H9 (cell line): ENCODE measurements around the gene CSRNP3. TPM values are rescaled to one million over a fixed set of nuclear protein-coding genes. Genes with fewer than 3 reads are reported as not detected.

Experiments
- DNase-seq: peaks from one replicate; pipeline ENCODE4 v3.0.0-alpha.2; 2017
- H2AFZ ChIP-seq: one replicate; pipeline ENCODE4 v1.6.1; 2013; ENCODE audit warnings: mild to moderate bottlenecking, low read length, control low read depth, moderate library complexity
- H2AK5ac ChIP-seq: 2 replicates; pipeline ENCODE4 v1.6.1; 2013; ENCODE audit warnings: low read length, control low read depth, mixed read lengths; ENCODE audit not compliant: insufficient read length
- H2BK120ac ChIP-seq: one replicate; pipeline ENCODE4 v1.6.1; 2013; ENCODE audit warnings: low read depth, mild to moderate bottlenecking, low read length, control low read depth, inconsistent platforms; ENCODE audit not compliant: poor library complexity, severe bottlenecking
- H2BK12ac ChIP-seq: 2 replicates; pipeline ENCODE4 v1.6.1; 2013; ENCODE audit warnings: low read length, control low read depth, mixed read lengths, low read depth; ENCODE audit not compliant: insufficient read length
- H2BK15ac ChIP-seq: 2 replicates; pipeline ENCODE4 v1.6.1; 2013; ENCODE audit warnings: low read depth, low read length, control low read depth
- H2BK20ac ChIP-seq: one replicate; pipeline ENCODE4 v1.6.1; 2013; ENCODE audit warnings: low read depth, mild to moderate bottlenecking, low read length, control low read depth, inconsistent platforms; ENCODE audit not compliant: poor library complexity, severe bottlenecking
- H2BK5ac ChIP-seq: 2 replicates; pipeline ENCODE4 v1.6.1; 2013; ENCODE audit warnings: low read length, control low read depth, mixed read lengths; ENCODE audit not compliant: insufficient read length
- H3K14ac ChIP-seq: 2 replicates; pipeline ENCODE4 v1.6.1; 2013; ENCODE audit warnings: low read length, control low read depth; ENCODE audit not compliant: insufficient read depth
- H3K18ac ChIP-seq: 2 replicates; pipeline ENCODE4 v1.6.1; 2013; ENCODE audit warnings: low read depth, mild to moderate bottlenecking, mixed read lengths, low read length, control low read depth; ENCODE audit not compliant: insufficient read length
- H3K23ac ChIP-seq: 2 replicates; pipeline ENCODE4 v1.6.1; 2013; ENCODE audit warnings: low read length, control low read depth, mixed read lengths, low read depth; ENCODE audit not compliant: insufficient read length
- H3K23me2 ChIP-seq: 2 replicates; pipeline ENCODE4 v1.6.1; 2013; ENCODE audit warnings: low read depth, mild to moderate bottlenecking, mixed read lengths, low read length, control low read depth; ENCODE audit not compliant: insufficient read length, poor library complexity, severe bottlenecking
- H3K27ac ChIP-seq: 2 replicates; pipeline ENCODE4 v1.5.1; 2013; ENCODE audit warnings: low read length, control low read depth, mixed read lengths, low read depth; ENCODE audit not compliant: insufficient read length
- H3K27me3 ChIP-seq: 2 replicates; pipeline ENCODE4 v1.6.1; 2013; ENCODE audit warnings: low read length, control low read depth, inconsistent platforms; ENCODE audit not compliant: insufficient read depth
- H3K4ac ChIP-seq: 2 replicates; pipeline ENCODE4 v1.6.1; 2013; ENCODE audit warnings: low read depth, mild to moderate bottlenecking, control low read depth, inconsistent platforms, low read length, moderate library complexity
- H3K4me1 ChIP-seq: 2 replicates; pipeline ENCODE4 v1.6.1; 2013; ENCODE audit warnings: low read length, control low read depth, inconsistent platforms; ENCODE audit not compliant: insufficient read depth
- H3K4me2 ChIP-seq: 2 replicates; pipeline ENCODE4 v1.6.1; 2013; ENCODE audit warnings: low read length, control low read depth, mixed read lengths; ENCODE audit not compliant: insufficient read length, insufficient read depth
- H3K56ac ChIP-seq: 2 replicates; pipeline ENCODE4 v1.6.1; 2013; ENCODE audit warnings: low read depth, mild to moderate bottlenecking, mixed read lengths, low read length, control low read depth; ENCODE audit not compliant: insufficient read length
- H3K79me1 ChIP-seq: 2 replicates; pipeline ENCODE4 v1.6.1; 2013; ENCODE audit warnings: low read depth, mild to moderate bottlenecking, moderate library complexity, low read length, control low read depth, inconsistent platforms; ENCODE audit not compliant: insufficient read depth, poor library complexity, severe bottlenecking
- H3K79me2 ChIP-seq: 2 replicates; pipeline ENCODE4 v1.6.1; 2013; ENCODE audit warnings: low read length, control low read depth, inconsistent platforms; ENCODE audit not compliant: insufficient read depth
- H3K9ac ChIP-seq: 2 replicates; pipeline ENCODE4 v1.6.1; 2013; ENCODE audit warnings: low read length, control low read depth, mixed read lengths; ENCODE audit not compliant: insufficient read length; ENCODE audit errors: extremely low read depth
- H3K9me3 ChIP-seq: one replicate; pipeline ENCODE4 v1.6.1; 2013; ENCODE audit warnings: low read depth, low read length, inconsistent platforms; ENCODE audit not compliant: control insufficient read depth
- H3T11ph ChIP-seq: one replicate; pipeline ENCODE4 v1.6.1; 2013; ENCODE audit warnings: mild to moderate bottlenecking, low read length, control low read depth, inconsistent platforms
- H4K20me1 ChIP-seq: one replicate; pipeline ENCODE4 v1.6.1; 2013; ENCODE audit not compliant: control insufficient read depth, insufficient read length, insufficient read depth
- H4K5ac ChIP-seq: 2 replicates; pipeline ENCODE4 v1.6.1; 2013; ENCODE audit warnings: low read depth, mild to moderate bottlenecking, mixed read lengths, low read length, control low read depth; ENCODE audit not compliant: insufficient read length
- H4K8ac ChIP-seq: replicated peaks from 2 replicates; pipeline ENCODE4 v1.6.1; 2013; ENCODE audit warnings: low read length, control low read depth, mixed read lengths, low read depth; ENCODE audit not compliant: insufficient read length
- H4K91ac ChIP-seq: 2 replicates; pipeline ENCODE4 v1.6.1; 2013; ENCODE audit warnings: low read depth, mild to moderate bottlenecking, moderate library complexity, mixed read lengths, low read length, control low read depth; ENCODE audit not compliant: insufficient read length
- H3K27ac Mint-ChIP-seq, 3 experiments: 2 replicates in 2 of 3; 3 replicates in 1 of 3; pipeline ENCODE4 v1.8.0; 2020 to 2021; ENCODE audit warnings: mixed read lengths in 3 of 3, mild to moderate bottlenecking in 1 of 3, moderate library complexity in 1 of 3
- H3K27me3 Mint-ChIP-seq: 2 replicates; pipeline ENCODE4 v1.8.0; 2021; ENCODE audit warnings: low read depth, mild to moderate bottlenecking, moderate library complexity, mixed read lengths
- H3K36me3 Mint-ChIP-seq, 3 experiments: 2 replicates in 2 of 3; 3 replicates in 1 of 3; pipeline ENCODE4 v1.8.0; 2020 to 2021; ENCODE audit warnings: low read depth in 3 of 3, mixed read lengths in 3 of 3; ENCODE audit not compliant: insufficient read depth in 1 of 3
- H3K4me1 Mint-ChIP-seq, 2 experiments: 2 replicates each; pipeline ENCODE4 v1.8.0; 2020; ENCODE audit warnings: mixed read lengths in 2 of 2
- H3K4me3 Mint-ChIP-seq, 2 experiments: 2 replicates in 1 of 2; 3 replicates in 1 of 2; pipeline ENCODE4 v1.8.0; 2020 to 2021; ENCODE audit warnings: mild to moderate bottlenecking in 2 of 2, mixed read lengths in 2 of 2, moderate library complexity in 1 of 2
- H3K9me3 Mint-ChIP-seq, 2 experiments: 2 replicates in 1 of 2; 3 replicates in 1 of 2; pipeline ENCODE4 v1.8.0; 2020; ENCODE audit warnings: mild to moderate bottlenecking in 2 of 2, mixed read lengths in 2 of 2, moderate library complexity in 1 of 2
- WGBS: extraction: QIAGEN DNeasy Blood & Tissue Kit; methylation state at CpG from one replicate; pipeline ENCODE4 v1.1.7; 2013; ENCODE audit warnings: missing lambda C conversion rate, low lambda C conversion rate, mixed read lengths; ENCODE audit not compliant: insufficient read length; ENCODE audit errors: extremely low coverage; 5-methylcytosine and 5-hydroxymethylcytosine counted together
- total RNA-seq: library from RNA; stranded (reverse); gene quantifications from 2 replicates; pipeline ENCODE4 v1.2.1, GENCODE V29; 2021
- TF ChIP-seq, protein P1 (sequence below): fragments of 200-600 bp; sonication (generic); conservative IDR thresholded peaks from 3 replicates; pipeline ENCODE4 v1.8.0; 2021; ENCODE audit warnings: antibody characterized with exemption, mild to moderate bottlenecking

Gene CSRNP3
- total RNA-seq, 1 experiment from 2014 or later, result 3.6 TPM

- Histone ChIP-seq H3T11ph (no peak overlapping the region), H3K4ac (no peak overlapping the region), H4K20me1 (no peaks in the 10 kb centered on the region), H2AK5ac (no peak overlapping the region), H3K23ac (no peak overlapping the region), H3K4me2 (no peak overlapping the region), H2BK20ac (no peak overlapping the region), H3K23me2 (no peaks in the 10 kb centered on the region), H3K27ac (no peak overlapping the region), H3K18ac (no peak overlapping the region), H4K8ac (no peak overlapping the region), H2BK12ac (no peak overlapping the region), H3K4me1 (no peaks in the 10 kb centered on the region), H2BK5ac (no peak overlapping the region), H3K14ac (no peak overlapping the region), H4K5ac (no peak overlapping the region), H3K27me3 (no peaks in the 10 kb centered on the region), H3K79me2 (no peaks in the 10 kb centered on the region), H3K56ac (no peak overlapping the region), H3K9ac (no peak overlapping the region), H3K9me3 (no peaks in the 10 kb centered on the region), H4K91ac (no peak overlapping the region), H2BK15ac (no peak overlapping the region), H2BK120ac (no peak overlapping the region), H3K79me1 (no peaks in the 10 kb centered on the region), H2AFZ (no peak overlapping the region)
- H3K27me3 Mint-ChIP-seq, result no peaks in the 10 kb centered on the region
- H3K36me3 Mint-ChIP-seq, result peaks cover 1 to 6% (median 3%) of the 10 kb centered on the region in 3 experiments; a peak in 5 of 7 replicates
- no peaks in the 10 kb centered on the region; a peak in 1 of 4 replicates for H3K4me1 Mint-ChIP-seq
- TF ChIP-seq, protein P1, sequence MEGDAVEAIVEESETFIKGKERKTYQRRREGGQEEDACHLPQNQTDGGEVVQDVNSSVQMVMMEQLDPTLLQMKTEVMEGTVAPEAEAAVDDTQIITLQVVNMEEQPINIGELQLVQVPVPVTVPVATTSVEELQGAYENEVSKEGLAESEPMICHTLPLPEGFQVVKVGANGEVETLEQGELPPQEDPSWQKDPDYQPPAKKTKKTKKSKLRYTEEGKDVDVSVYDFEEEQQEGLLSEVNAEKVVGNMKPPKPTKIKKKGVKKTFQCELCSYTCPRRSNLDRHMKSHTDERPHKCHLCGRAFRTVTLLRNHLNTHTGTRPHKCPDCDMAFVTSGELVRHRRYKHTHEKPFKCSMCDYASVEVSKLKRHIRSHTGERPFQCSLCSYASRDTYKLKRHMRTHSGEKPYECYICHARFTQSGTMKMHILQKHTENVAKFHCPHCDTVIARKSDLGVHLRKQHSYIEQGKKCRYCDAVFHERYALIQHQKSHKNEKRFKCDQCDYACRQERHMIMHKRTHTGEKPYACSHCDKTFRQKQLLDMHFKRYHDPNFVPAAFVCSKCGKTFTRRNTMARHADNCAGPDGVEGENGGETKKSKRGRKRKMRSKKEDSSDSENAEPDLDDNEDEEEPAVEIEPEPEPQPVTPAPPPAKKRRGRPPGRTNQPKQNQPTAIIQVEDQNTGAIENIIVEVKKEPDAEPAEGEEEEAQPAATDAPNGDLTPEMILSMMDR, result no peak
- no peak overlapping the region for H3K27ac Mint-ChIP-seq
- no CpG with 5 or more reads among the region's 1 CpG for WGBS
- no peak for DNase-seq
- no peak overlapping the region for H3K4me3 Mint-ChIP-seq
- H3K9me3 Mint-ChIP-seq, result peaks cover 4% of the 10 kb centered on the region in 2 experiments; a peak in 3 of 5 replicates
Measured at GRCh38 chr2:165454905-165455304, 14.6 kb upstream of the CSRNP3 start.
